GM18498 (cell line): Measurements from ENCODE around the gene ELK1.
A peak's percentile ranks its signal among the peaks of the same experiment; 100 is the strongest.

Source experiments
- ATAC-seq: cut with Tn5 transposase; IDR thresholded peaks from one replicate; pipeline ENCODE4 v1.9.1; 2021; ENCODE audit warnings: mild to moderate bottlenecking, moderate library complexity; ENCODE audit not compliant: unreplicated experiment

Gene ELK1

DNA sequence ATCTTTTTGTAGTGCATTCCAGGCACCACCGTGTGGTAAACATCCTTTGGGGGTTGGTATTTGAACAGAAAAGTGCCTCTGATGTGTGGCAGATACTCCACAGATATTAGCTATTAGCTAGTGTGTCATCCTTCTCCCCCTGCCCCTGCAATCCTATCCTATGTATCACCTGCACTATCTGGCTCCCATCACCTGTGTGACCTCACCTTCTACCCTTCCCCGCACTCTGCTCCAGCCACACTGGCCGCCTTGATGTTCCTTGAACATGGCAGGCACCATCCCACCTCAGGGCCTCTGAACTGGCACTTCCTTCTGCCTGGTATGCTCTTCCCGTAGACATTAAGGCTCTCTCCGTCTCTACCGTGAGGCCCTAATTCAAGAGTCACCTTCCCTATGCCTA is 3.7 kb downstream of the ELK1 start:
- ATAC-seq, result no peak

DNA sequence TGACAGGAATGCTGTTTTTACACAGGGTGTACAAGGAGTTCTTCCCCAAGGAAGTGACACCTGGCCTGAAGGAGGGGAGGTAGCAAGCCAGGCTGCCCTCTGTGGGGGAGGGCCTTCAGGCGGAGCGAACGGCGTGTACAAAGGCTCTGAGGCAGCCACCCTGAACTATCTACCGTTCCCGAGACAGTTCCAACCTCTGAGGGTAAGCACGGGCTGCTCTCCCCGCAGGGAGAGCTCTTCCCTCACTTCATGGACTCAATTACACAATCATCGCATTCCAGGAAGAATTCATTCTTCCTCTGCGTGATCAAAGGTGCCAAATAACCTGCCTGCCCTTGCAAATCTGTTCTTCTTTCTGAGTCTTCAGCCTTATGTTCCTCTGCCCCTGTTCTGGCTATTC is 4.8 kb downstream of the ELK1 start:
- ATAC-seq, result no peak

DNA sequence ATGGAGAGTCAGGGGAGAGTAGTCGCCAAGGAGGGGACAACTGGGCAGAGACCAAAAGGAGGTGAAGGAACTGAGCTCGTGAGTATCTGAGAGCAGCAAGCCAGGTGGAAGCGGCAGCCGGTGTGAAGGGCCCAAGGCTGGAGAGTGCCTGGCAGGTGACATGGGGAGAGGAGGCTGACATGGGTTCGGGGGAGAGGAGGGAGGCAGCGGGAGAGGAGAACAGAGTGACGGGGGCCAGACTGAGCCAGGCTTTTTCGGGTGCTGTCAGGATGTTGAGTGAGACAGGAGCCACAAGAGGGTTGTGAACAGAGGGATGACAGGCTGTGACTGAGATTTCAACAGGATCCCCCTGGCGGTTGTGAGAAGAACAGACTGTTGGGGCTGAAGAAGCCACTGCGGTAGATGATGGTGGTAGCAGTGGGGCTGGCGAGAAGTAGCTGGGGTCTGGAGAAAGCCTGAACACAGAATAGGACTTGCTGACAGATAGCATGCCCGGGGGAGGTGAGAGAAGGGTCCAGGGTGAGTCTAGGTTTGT is 5.7 kb downstream of the ELK1 start:
- ATAC-seq, result no peak

DNA sequence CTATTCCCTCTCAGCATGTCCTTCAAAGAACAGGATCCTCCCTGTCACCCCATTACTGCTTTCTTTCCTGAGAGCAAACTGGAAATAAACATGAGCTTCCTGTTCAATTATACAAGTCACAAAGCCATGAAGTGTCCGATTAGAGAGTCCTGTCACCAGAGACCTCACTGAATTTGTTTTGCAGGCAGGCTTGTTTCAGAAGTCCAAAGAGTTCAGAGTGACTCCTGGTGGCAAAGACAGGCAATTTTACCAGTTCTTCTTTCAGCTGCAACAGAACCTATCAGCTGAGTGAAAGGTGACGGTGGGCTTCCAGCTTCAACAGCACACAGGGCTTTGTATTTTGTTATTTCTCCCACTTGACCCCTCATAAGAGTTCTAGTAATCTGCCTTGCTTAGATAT is 6.4 kb downstream of the ELK1 start:
- ATAC-seq, result no peak

DNA sequence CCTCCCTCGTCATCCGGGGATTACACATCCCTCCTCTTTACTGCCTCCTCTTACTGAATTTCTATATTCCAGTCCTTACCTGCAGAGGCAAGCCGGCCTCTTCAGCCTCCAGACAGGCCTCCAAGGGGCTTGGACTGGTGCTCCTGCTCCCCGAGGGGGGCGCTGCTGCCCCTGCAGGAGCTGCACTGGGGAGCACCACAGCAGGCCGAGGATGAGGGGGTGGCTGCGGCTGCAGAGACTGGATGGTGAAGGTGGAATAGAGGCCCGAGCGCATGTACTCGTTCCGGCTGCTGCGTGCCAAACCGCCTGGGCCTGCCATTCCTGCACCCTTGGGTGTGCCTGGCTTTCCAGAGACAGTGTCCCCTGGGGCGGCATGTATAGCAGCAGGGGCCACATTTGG is 11.5 kb downstream of the ELK1 start:
- ATAC-seq, result no peak

DNA sequence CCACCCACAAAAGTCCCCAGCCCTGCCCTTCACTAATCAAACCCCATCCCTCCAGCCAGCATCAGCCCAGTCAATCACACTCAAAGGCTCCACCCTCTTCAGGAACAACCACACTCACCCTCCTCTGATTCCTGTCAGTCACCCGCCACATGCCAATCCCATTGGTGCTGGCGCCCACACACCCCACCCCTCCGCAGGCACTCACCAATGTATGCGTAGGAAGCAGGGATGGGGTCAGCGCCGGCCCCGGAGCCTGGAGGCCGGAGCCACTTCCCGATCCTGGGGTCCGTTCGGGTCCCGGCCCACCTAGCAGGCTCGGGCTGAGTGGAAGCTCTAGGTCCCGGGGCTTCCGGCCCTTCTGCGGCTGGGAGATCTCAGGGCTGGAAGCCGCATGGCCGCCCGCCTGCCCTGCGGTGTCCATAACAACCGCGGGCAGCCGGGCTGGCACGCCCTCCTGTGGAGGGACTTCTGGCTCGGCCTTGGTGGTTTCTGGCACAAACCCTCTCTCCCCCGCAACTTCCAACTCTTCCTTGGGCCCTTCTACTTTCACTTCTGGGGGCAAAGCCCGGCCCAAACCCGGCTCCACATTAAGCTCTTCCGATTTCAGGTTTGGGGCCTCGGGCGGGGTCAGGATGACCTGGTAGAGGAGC is 12.7 kb downstream of the ELK1 start:
- peak; percentile 75 for ATAC-seq

DNA sequence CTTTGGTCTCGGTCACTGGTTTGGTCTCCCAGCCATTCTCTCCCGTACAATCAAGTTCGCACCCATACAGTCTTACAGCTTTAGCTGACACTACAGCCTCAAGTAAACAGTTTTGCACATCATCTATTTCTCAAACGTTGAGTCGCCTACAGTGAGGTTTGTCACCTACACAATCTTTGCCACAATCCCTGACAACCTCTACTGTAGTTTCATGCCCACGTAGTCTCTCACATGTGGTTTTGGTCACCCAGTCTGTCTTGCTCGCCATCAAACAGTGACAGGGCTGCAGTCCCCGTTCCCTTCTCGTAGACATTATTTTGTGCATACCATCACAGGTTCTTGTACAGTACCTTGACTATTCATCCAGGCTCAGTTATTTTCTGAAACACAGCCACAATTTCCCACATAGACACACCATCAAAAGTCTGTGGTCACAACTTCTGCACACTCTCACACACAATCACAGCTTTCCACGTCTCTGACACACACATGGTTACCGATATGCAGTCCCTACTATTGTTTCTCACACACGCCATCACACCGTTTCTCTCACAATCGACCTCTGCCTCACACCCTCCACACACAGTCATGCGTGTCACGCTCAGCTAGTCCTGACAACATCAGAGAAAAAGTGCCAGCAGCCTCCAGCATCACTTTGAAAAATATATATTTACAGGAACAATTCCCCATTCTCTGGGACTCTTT is 15.3 kb downstream of the ELK1 start:
- no peak for ATAC-seq

DNA sequence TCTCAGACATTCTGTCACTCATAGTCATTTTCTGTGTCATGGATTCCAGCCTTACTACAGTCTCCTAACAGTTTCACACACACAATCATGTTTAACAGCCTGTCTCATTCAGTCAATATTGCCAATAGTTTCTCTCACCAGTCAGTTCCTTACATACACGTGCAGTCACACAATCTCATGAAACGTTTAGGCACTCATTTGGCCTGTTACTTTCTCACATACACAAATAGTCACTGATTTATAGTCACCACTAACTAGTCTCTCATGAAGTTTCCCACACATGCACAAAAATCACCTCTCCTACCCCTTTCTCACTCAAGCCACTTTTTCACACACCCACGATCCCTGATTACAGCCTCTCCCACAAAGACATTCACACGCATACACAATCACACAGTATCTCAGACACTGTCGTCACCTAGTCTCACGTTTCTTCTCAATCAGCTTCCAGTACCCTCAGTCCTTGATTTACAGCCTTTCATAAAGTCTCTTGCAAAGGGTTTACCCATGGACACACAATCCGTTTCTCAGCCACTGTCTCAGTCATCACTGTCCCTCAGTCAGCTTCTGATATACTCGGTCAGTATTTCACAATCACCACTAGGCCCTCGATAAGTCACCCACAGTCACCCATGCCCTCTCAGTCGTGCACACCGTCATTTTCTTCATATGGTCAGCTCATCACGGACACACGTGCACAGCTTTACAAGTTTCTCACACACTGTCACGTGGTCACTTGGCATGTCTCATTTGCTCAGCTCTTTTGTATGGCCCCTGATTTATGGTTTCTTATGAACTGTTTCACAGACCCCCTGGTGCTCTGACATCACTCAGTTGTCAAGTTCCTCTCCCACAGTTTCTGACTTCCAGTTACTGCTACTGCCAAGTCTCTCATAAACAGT is 16.4 kb downstream of the ELK1 start:
- ATAC-seq, result no peak

DNA sequence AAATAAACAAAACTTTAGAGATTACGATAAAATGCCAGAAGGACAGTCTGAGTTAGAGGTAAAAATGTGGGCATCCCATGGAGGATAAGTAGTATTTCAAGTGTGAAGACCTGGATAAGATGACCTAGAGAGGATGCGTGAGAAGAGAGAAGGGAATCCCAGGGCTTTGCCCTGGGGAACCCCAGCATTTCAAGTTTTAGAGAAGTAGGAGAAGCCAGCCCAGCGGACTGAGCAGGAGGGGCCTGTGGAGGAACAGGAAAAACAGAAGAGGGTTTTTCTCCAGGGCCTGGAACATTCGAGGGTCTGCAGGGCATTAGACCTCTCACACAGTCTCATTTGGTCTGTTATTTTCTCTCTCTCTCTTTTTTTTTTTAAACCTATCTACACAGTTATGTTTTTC is 17.7 kb downstream of the ELK1 start:
- no peak for ATAC-seq

DNA sequence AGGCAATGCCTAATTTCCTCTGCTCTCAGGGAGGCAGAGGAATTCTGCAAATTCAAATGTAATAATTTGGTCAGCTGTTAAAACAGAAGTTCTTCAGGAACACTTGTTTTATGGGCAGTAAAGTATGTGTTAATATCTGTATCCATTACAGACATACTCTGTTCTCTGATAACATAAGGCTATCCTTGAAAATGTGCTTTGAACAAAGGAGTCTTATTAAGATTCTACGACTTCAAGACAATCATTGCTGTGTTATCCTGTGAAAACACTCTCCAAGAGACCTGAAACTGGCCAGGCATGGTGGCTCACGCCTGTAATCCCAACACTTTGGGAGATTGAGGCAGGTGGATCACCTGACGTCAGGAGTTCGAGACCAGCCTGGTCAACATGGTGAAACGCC is 18.7 kb downstream of the ELK1 start:
- no peak for ATAC-seq

DNA sequence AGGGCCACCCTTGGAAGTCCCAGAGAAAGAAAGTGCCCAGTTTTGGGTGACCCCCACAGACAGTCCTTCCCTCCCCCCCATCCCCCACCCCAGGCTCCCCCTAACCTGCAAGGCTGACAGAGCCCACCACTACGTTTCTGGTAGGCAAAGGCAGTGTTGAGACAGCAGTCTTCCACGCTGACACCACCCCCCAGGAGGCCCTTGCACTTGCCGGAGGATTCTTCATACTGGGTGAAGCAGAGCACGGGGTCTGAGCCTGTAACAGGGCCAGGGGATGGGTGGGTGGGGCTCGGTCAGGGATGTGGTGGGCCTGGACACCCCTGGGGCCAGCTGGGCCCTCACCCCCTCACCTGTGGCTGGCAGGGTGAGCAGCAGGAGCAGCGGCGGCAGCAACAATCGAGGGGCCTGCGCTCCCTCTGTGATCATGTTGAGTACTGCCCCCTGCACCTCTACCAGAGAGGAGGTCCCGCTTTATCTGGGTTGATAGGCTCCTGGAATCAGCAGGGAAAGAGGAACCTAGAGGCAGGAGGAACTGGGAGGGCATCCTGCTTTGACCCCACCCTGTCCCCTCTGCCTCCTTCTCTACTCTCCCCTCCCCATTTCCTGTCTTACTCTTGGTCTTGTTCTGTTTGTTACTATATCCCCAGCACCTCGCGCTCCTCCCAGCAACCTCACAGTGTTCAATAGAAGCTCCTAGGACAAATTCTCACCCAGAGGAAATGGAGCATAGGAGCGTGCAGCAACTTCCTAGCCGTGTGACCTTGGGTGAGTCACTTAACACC is 20.8 kb downstream of the ELK1 start, which contains the start of gene CFP:
CFP (minus strand) TSS at position 512 of the 782 bp plus-strand sequence; CDS start at position 426, 86 bp downstream.
- ATAC-seq, result no peak

DNA sequence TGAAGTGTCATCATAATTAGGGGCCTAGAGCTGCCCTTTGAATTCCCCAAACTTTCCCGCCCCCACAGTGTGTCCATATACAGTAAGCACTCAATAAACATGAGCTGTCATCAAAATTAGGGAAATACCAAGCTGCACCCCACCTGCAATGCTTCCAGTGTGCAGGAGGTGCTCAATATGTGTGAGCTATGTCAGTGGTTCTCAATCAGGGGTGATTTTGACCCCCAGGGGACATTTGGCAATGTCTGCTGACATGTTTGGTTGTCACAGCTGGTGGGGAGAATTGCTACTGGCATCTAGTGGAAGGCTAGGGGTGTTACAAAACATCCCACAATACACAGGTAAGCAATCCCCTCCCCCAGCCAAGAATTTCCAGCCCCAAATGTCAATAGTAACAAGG is 21.4 kb downstream of the ELK1 start:
- ATAC-seq, result no peak

DNA sequence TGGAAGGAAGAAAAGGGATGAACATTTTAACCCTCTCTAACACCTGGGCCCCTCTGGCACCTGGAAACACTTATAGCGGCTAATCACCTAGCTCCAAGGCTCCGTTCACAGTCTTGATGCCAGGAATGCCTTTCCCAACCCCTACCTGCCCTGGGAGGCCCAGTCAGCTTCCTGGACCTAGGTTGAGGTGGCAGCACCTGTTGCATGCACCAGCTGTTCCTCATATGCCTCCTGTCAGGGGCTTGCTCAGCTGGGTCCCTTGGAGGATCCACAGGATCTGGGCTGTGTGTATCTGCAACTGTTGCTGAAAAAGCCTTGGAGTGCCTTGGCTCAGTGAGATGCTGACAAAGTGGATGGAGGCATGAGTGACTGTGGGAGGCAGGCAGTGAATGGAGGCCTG is 25.0 kb downstream of the ELK1 start:
- no peak for ATAC-seq

DNA sequence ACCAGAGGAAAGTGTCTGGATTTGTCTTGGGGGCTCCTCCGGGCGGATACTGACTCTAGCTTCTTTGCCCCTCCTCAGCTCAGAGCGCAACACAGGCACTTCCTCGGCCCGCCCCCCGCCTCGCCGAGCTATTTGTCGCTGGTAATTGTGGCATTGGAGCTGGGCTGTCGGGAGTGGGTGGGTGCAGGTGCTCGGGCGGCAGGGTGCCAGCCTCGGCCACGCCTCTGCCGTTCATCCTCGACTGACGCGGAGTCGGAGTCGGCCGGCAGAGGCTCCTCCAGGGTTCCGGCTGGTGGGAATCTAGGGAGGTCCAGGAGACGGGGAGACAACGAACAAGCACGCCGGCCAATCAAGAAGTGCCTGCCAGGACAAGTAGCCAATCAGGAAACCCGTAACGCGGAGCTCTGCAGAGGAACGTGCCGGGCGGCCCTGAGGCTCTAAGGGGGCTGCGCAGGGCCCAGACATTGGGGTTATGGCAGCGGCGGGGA is 26.8 kb downstream of the ELK1 start:
- ATAC-seq, result no peak

DNA sequence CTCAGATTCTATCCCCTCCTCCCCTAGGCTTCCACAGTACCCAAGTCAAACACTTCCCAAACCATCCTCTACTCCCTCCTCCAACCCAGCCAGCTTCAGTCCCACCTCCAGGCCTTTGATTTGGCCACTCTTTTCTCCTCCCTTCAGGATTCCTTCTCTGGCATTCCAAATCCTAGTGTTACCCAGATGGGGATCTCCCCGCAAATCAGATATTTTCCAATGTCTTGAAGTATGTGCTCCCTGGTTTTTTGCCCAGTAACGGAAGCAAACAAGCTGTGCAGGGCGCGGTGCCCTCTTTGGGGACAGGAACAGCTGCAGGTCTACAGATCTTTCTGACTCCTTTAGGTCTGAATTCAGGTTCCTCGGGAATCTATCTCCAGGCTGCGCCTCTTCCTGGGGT is 28.5 kb downstream of the ELK1 start:
- no peak for ATAC-seq

DNA sequence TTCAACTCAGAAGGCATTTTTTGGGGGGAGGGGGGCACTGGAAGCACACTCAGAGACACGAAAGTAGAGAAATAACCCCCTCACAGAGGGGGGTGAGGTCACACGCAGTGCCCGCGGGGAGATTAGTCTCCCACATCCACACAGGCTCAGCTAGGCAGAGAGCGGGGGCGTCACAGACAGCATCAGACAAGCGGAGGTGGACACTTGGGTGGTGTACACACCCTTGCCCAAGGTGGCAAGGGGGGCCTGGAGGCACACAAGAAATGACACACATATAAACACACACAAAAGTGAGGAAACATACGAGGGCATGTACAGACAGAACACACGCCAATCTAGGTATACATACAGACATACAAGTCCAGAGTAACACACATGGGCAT is 30.1 kb downstream of the ELK1 start:
- no peak for ATAC-seq

DNA sequence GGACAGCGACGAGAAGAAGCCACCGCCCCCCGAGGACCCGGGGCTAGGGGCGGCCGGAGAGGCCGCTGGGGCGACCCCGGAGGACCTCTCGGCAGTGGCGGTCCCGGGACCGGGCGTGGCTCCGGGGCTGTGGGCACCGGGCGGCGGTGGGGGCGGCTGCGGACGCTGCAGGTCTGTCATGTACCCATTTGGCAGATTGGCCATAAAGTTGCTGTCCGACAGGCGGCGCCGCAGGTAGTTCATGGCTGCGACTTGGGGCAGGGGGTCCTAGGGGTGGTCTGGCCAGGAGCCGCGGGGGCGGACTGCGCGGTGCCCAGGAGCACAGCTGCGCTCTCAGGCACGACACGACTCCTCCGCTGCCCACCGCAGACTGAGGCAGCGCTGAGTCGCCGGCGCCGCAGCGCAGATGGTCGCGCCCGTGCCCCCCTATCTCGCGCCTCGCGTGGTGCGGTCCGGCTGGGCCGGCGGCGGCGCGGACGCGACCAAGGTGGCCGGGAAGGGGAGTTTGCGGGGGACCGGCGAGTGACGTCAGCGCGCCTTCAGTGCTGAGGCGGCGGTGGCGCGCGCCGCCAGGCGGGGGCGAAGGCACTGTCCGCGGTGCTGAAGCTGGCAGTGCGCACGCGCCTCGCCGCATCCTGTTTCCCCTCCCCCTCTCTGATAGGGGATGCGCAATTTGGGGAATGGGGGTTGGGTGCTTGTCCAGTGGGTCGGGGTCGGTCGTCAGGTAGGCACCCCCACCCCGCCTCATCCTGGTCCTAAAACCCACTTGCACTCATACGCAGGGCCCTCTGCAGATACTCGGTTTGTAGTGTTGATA is 30.7 kb downstream of the ELK1 start, which contains the start of gene SYN1:
SYN1 (minus strand) TSS at position 372 of the 817 bp plus-strand sequence; CDS start at position 243, 129 bp downstream.
- ATAC-seq, result peak; percentile 86

DNA sequence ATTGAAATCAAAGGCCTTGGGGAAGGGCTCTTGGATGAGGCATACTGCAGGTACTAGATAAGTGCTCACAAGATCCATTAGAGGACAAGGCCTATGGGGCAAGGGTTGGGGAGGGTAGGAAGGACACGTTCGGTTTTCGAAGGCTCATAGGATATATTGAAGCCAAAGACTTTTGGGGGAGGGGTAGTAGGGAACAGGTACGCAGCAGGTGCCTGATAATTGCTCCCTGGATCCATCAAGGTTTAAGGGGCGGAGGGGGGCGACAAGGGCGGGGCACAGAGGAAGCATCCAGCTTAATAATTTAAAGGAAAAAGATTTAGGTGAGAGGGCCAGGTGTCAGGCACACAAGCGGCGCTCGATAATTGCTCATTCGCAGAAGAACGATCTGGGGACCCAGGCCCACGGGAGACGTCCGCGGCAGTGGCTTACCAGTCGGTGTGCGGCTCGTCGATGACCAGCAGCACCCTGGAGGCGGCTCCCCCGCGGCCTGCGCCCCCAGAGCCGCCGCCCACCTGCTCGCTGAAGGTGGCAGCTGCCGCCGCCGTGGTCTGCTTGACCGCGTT is 31.4 kb downstream of the ELK1 start:
- ATAC-seq, result no peak

DNA sequence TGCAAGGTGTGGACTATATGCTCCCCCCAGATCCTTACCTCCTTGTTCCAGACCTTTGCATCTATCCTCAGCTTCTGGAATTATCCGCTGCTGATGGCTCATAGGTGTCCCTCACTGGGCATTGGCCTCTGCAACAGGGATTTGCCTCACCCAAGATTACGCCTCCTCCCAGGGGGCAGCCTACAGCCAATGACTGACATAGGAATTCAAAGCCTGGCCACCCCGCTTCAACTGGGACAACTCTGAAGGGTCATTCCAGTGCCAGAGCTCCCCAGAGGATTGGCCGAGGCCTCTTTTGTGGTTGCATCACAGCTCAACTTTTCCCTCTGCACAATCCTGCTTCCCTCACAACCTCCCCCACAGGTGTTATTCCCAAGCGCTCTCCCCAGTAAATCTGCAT is 35.7 kb downstream of the ELK1 start:
- no peak for ATAC-seq
